Measurements from ENCODE around the gene ITPR3.

Gene ITPR3

DNA sequence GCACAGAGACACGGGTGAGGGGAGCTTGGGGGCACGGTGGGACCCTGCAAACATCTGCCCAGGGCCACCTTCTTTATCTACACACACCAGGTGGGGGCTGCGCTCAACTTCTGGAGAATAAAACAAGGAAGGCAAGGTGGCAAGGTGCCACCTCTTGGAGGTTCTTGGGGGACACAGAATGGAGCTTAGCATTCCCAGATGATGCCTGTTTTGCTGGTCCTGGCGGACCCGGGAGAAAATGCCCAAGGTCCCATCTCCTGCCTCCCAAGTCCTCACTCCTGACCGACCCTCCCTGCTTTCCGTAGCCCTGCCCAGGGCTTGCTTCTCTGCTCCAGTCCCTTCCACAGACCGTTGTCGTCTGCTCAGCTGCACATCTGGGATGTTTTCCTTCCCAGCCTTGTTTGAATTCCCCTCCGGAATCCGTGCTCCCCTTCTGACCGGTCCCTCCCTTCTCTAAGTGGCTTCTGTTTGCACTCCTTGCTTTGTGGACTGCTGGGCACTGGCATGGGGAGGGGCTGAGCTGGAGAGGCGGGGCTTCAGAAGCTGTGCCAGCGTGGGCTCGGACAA is 13.1 kb downstream of the ITPR3 start:
- Histone ChIP-seq H3K14ac (ENCODE audit: low read length) (no peak overlapping the region), H3K9ac (ENCODE audit: low read depth, low read length, poor library complexity) (peak overlapping the region; percentile 89), H2AFZ (ENCODE audit: low read length) (peak overlapping the region; percentile 96), H3K4ac (ENCODE audit: low read length) (no peak overlapping the region), H2BK12ac (ENCODE audit: low read length) (no peak overlapping the region), H3K27me3 (ENCODE audit: control insufficient read depth in 3 of 3, insufficient read depth in 3 of 3, low read depth in 1 of 3, low read length in 3 of 3) (peaks cover 0 to 19% (median 0%) of the 10 kb centered on the region in 3 experiments), H3K27ac (replicated peaks; ENCODE audit: low read length) (no peak overlapping the region), H3K9me3 (replicated peaks in 1 of 2; ENCODE audit: control insufficient read depth in 2 of 2, insufficient read depth in 1 of 2, low read depth in 1 of 2, low read length in 2 of 2) (no peaks in the 10 kb centered on the region), H2BK120ac (ENCODE audit: low read depth, low read length) (no peak overlapping the region), H3K23ac (ENCODE audit: low read depth, low read length, poor library complexity) (peak overlapping the region; percentile 66), H2BK5ac (ENCODE audit: low read length) (no peak overlapping the region), H3K18ac (ENCODE audit: low read length) (peak overlapping the region; percentile 91), H3K79me1 (ENCODE audit: low read depth, low read length) (no peaks in the 10 kb centered on the region), H3K4me3 (ENCODE audit: low read length in 2 of 2) (peak overlapping the region; percentile 58 to 77), H2BK15ac (ENCODE audit: low read length) (peak overlapping the region; percentile 11), H4K91ac (ENCODE audit: low read depth, low read length, poor library complexity) (no peak overlapping the region), H2AK5ac (ENCODE audit: low read depth, low read length) (no peak overlapping the region), H3K4me2 (ENCODE audit: insufficient read depth, low read length, poor library complexity, severe bottlenecking) (peak overlapping the region; percentile 72), H4K8ac (ENCODE audit: low read depth, low read length) (no peak overlapping the region), H3K36me3 (replicated peaks in 1 of 2; ENCODE audit: control insufficient read depth in 2 of 2, insufficient read depth in 2 of 2, low read length in 2 of 2) (no peaks in the 10 kb centered on the region), H3K4me1 (ENCODE audit: control insufficient read depth in 2 of 2, insufficient read depth in 1 of 2, low read depth in 1 of 2, low read length in 2 of 2) (peaks cover 8 to 11% of the 10 kb centered on the region in 2 donors)
- WGBS, 2 donors (ENCODE audit: extremely low coverage in 2 of 2, insufficient read length in 2 of 2, insufficient replicate concordance in 1 of 2): no CpG with 5 or more reads among the region's 15 CpGs
- DNase-seq (ENCODE audit: low spot score): no peak

DNA sequence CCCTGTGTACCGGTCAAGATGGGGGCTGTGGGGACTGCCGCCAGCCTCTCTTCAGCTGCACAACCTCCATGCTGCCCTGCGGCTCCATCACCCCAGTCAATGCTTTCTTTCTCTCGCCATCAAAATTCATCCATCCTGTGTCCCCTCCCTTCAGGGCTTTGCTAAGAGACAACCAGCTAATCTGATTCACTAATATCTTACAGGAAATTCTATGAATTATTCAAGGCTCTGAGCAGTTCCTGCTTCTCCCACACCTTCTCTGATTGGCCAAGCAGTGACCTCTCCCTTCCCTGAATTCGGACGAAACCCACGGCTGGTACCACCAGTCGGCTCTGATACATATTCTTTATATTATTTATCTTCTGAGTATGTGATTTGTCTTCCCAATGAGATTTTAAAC is 13.8 kb downstream of the ITPR3 start:
- peak overlapping the region; percentile 72 for H3K4me2 ChIP-seq (ENCODE audit: insufficient read depth, low read length, poor library complexity, severe bottlenecking)
- no peak overlapping the region for H4K91ac ChIP-seq (ENCODE audit: low read depth, low read length, poor library complexity)
- WGBS, 2 donors (ENCODE audit: extremely low coverage in 2 of 2, insufficient read length in 2 of 2, insufficient replicate concordance in 1 of 2): no CpG with 5 or more reads among the region's 8 CpGs
- H3K4me3 ChIP-seq (ENCODE audit: low read length in 2 of 2): peak overlapping the region in 1 of 2 donors; percentile 58
- no peak overlapping the region for H2BK15ac ChIP-seq (ENCODE audit: low read length)
- no peaks in the 10 kb centered on the region for H3K9me3 ChIP-seq (replicated peaks in 1 of 2; ENCODE audit: control insufficient read depth in 2 of 2, insufficient read depth in 1 of 2, low read depth in 1 of 2, low read length in 2 of 2)
- H3K18ac ChIP-seq (ENCODE audit: low read length): no peak overlapping the region
- H3K4ac ChIP-seq (ENCODE audit: low read length): no peak overlapping the region
- H2AK5ac ChIP-seq (ENCODE audit: low read depth, low read length): no peak overlapping the region
- no peak overlapping the region for H3K14ac ChIP-seq (ENCODE audit: low read length)
- H3K4me1 ChIP-seq (ENCODE audit: control insufficient read depth in 2 of 2, insufficient read depth in 1 of 2, low read depth in 1 of 2, low read length in 2 of 2): peaks cover 8 to 11% of the 10 kb centered on the region in 2 donors
- no peaks in the 10 kb centered on the region for H3K79me1 ChIP-seq (ENCODE audit: low read depth, low read length)
- no peak overlapping the region for H2BK5ac ChIP-seq (ENCODE audit: low read length)
- H2BK120ac ChIP-seq (ENCODE audit: low read depth, low read length): no peak overlapping the region
- H3K27me3 ChIP-seq (ENCODE audit: control insufficient read depth in 3 of 3, insufficient read depth in 3 of 3, low read depth in 1 of 3, low read length in 3 of 3): peaks cover 0 to 19% (median 0%) of the 10 kb centered on the region in 3 experiments
- H3K27ac ChIP-seq (replicated peaks; ENCODE audit: low read length): no peak overlapping the region
- H2BK12ac ChIP-seq (ENCODE audit: low read length): no peak overlapping the region
- DNase-seq (ENCODE audit: low spot score): no peak
- peak overlapping the region; percentile 96 for H2AFZ ChIP-seq (ENCODE audit: low read length)
- no peaks in the 10 kb centered on the region for H3K36me3 ChIP-seq (replicated peaks in 1 of 2; ENCODE audit: control insufficient read depth in 2 of 2, insufficient read depth in 2 of 2, low read length in 2 of 2)
- no peak overlapping the region for H3K9ac ChIP-seq (ENCODE audit: low read depth, low read length, poor library complexity)
- no peak overlapping the region for H3K23ac ChIP-seq (ENCODE audit: low read depth, low read length, poor library complexity)
- no peak overlapping the region for H4K8ac ChIP-seq (ENCODE audit: low read depth, low read length)

DNA sequence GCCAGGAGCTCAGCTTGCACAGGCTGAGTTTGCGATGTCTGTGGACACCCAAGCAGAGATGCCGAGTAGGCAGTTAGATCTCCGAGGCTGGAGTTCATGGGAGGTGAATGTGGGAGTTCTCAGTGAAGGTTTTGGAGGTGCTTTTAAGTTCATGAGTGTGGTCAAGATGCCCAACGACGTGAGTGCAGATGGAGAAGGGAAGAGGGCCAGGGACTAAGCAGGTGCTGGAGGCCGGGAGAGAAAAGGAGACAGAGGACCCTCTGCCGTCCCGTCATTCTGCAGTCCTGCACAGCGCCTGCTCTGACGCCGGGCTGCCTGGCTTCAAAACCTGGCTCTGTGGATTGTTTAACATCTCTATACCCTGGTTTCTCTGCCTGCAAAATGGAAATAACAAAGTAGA is 15.5 kb downstream of the ITPR3 start:
- Histone ChIP-seq H4K8ac (ENCODE audit: low read depth, low read length) (no peak overlapping the region), H2BK12ac (ENCODE audit: low read length) (no peak overlapping the region), H3K9ac (ENCODE audit: low read depth, low read length, poor library complexity) (no peak overlapping the region), H3K27me3 (ENCODE audit: control insufficient read depth in 3 of 3, insufficient read depth in 3 of 3, low read depth in 1 of 3, low read length in 3 of 3) (peaks cover 0 to 19% (median 0%) of the 10 kb centered on the region in 3 experiments), H3K14ac (ENCODE audit: low read length) (no peak overlapping the region), H2BK120ac (ENCODE audit: low read depth, low read length) (no peak overlapping the region), H3K4me2 (ENCODE audit: insufficient read depth, low read length, poor library complexity, severe bottlenecking) (no peak overlapping the region), H2AK5ac (ENCODE audit: low read depth, low read length) (no peak overlapping the region), H2BK5ac (ENCODE audit: low read length) (no peak overlapping the region), H3K18ac (ENCODE audit: low read length) (no peak overlapping the region), H3K4me1 (ENCODE audit: control insufficient read depth in 2 of 2, insufficient read depth in 1 of 2, low read depth in 1 of 2, low read length in 2 of 2) (peaks cover 13 to 16% of the 10 kb centered on the region in 2 donors), H2AFZ (ENCODE audit: low read length) (no peak overlapping the region), H3K36me3 (replicated peaks in 1 of 2; ENCODE audit: control insufficient read depth in 2 of 2, insufficient read depth in 2 of 2, low read length in 2 of 2) (no peaks in the 10 kb centered on the region), H4K91ac (ENCODE audit: low read depth, low read length, poor library complexity) (no peak overlapping the region), H3K23ac (ENCODE audit: low read depth, low read length, poor library complexity) (no peak overlapping the region), H3K9me3 (replicated peaks in 1 of 2; ENCODE audit: control insufficient read depth in 2 of 2, insufficient read depth in 1 of 2, low read depth in 1 of 2, low read length in 2 of 2) (no peaks in the 10 kb centered on the region), H3K4me3 (ENCODE audit: low read length in 2 of 2) (no peak overlapping the region), H3K27ac (replicated peaks; ENCODE audit: low read length) (no peak overlapping the region), H2BK15ac (ENCODE audit: low read length) (no peak overlapping the region), H3K4ac (ENCODE audit: low read length) (no peak overlapping the region), H3K79me1 (ENCODE audit: low read depth, low read length) (no peaks in the 10 kb centered on the region)
- no peak for DNase-seq (ENCODE audit: low spot score)
- WGBS, 2 donors (ENCODE audit: extremely low coverage in 2 of 2, insufficient read length in 2 of 2, insufficient replicate concordance in 1 of 2): no CpG with 5 or more reads among the region's 11 CpGs

DNA sequence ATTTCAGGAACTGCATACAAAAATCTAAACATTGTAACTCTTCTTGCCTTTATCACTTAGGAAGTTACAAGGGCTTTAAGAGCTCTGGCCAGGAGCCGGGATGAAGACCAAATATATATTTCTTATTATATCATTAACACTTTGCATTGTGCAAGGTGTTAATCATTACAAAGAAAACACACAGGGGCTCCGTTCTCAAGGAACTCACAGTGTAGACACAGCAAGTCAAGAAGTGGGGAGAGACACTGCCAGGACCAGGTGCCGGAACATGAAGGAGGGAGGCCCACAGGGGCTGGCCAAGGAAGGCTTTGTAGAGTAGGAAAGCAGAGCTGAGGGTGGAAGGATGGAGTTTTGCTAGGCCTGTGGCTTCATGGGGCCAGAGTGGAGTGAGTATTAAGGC is 17.4 kb downstream of the ITPR3 start:
- Histone ChIP-seq H2AK5ac (ENCODE audit: low read depth, low read length) (no peak overlapping the region), H3K9me3 (replicated peaks in 1 of 2; ENCODE audit: control insufficient read depth in 2 of 2, insufficient read depth in 1 of 2, low read depth in 1 of 2, low read length in 2 of 2) (no peaks in the 10 kb centered on the region), H3K4me3 (ENCODE audit: low read length in 2 of 2) (no peak overlapping the region), H3K18ac (ENCODE audit: low read length) (peak overlapping the region; percentile 7), H3K23ac (ENCODE audit: low read depth, low read length, poor library complexity) (no peak overlapping the region), H2BK120ac (ENCODE audit: low read depth, low read length) (no peak overlapping the region), H2BK15ac (ENCODE audit: low read length) (no peak overlapping the region), H3K9ac (ENCODE audit: low read depth, low read length, poor library complexity) (no peak overlapping the region), H4K91ac (ENCODE audit: low read depth, low read length, poor library complexity) (no peak overlapping the region), H3K79me1 (ENCODE audit: low read depth, low read length) (no peaks in the 10 kb centered on the region), H3K36me3 (replicated peaks in 1 of 2; ENCODE audit: control insufficient read depth in 2 of 2, insufficient read depth in 2 of 2, low read length in 2 of 2) (no peaks in the 10 kb centered on the region), H2BK5ac (ENCODE audit: low read length) (no peak overlapping the region), H2AFZ (ENCODE audit: low read length) (no peak overlapping the region), H3K14ac (ENCODE audit: low read length) (no peak overlapping the region), H3K27ac (replicated peaks; ENCODE audit: low read length) (no peak overlapping the region), H3K4me2 (ENCODE audit: insufficient read depth, low read length, poor library complexity, severe bottlenecking) (no peak overlapping the region), H3K4ac (ENCODE audit: low read length) (no peak overlapping the region), H3K27me3 (ENCODE audit: control insufficient read depth in 3 of 3, insufficient read depth in 3 of 3, low read depth in 1 of 3, low read length in 3 of 3) (peaks cover 0 to 11% (median 0%) of the 10 kb centered on the region in 3 experiments), H3K4me1 (ENCODE audit: control insufficient read depth in 2 of 2, insufficient read depth in 1 of 2, low read depth in 1 of 2, low read length in 2 of 2) (peaks cover 15% of the 10 kb centered on the region in 2 donors), H2BK12ac (ENCODE audit: low read length) (no peak overlapping the region), H4K8ac (ENCODE audit: low read depth, low read length) (no peak overlapping the region)
- WGBS, 2 donors (ENCODE audit: extremely low coverage in 2 of 2, insufficient read length in 2 of 2, insufficient replicate concordance in 1 of 2): no CpG with 5 or more reads among the region's 3 CpGs
- no peak for DNase-seq (ENCODE audit: low spot score)

All from neuronal stem cell (in vitro differentiated cells).